Upper lobe of left lung (tissue), 6 donors: ENCODE results near the gene BSCL2. TPM values are rescaled to one million over a fixed set of nuclear protein-coding genes. Genes with fewer than 3 reads are reported as not detected.

ENCODE experiments used
- ATAC-seq, 2 donors: fragments of 200-7000 bp; cut with Tn5 transposase; one replicate each; pipeline ENCODE4 v1.9.1; 2022; ENCODE audit warnings: mild to moderate bottlenecking in 2 of 2, moderate library complexity in 2 of 2; ENCODE audit not compliant: low FRiP score in 2 of 2
- DNase-seq, 2 donors: peaks; one replicate each; pipeline ENCODE4 v3.0.0-alpha.2; 2019 to 2020
- H3K27ac ChIP-seq, 4 donors: fragments of 200-600 bp; sonication (generic); one replicate each; pipeline ENCODE4 v1.5.1; 2016 to 2019
- H3K27me3 ChIP-seq, 4 donors: fragments of 200-600 bp; sonication (generic); one replicate each; pipeline ENCODE4 v1.5.1; 2017 to 2019
- H3K36me3 ChIP-seq, 4 donors: fragments of 200-600 bp; sonication (generic); one replicate each; pipeline ENCODE4 v1.5.1; 2016 to 2019
- H3K4me1 ChIP-seq, 4 donors: fragments of 200-600 bp; sonication (generic); one replicate each; pipeline ENCODE4 v1.5.1; 2018 to 2019
- H3K4me3 ChIP-seq, 4 donors: fragments of 200-600 bp; sonication (generic); one replicate each; pipeline ENCODE4 v1.5.1; 2017 to 2019; ENCODE audit warnings: mild to moderate bottlenecking in 2 of 4, moderate library complexity in 1 of 4
- H3K9me3 ChIP-seq, 4 donors: fragments of 200-600 bp; sonication (generic); one replicate each; pipeline ENCODE4 v1.5.1; 2018 to 2019
- EP300 ChIP-seq, 4 donors: sonication (generic); formaldehyde crosslinking; IDR thresholded peaks; one replicate each; pipeline ENCODE4 v1.5.1; 2017; ENCODE audit warnings: antibody characterized with exemption in 4 of 4, control low read depth in 2 of 4
- POLR2A ChIP-seq, 4 donors: fragments of 450-650 bp; IDR thresholded peaks; one replicate each; pipeline ENCODE4 v1.5.1; 2016 to 2017; ENCODE audit warnings: antibody characterized with exemption in 4 of 4, mild to moderate bottlenecking in 2 of 4
- POLR2AphosphoS5 ChIP-seq, 2 donors: sonication (generic); formaldehyde crosslinking; IDR thresholded peaks; one replicate each; pipeline ENCODE4 v1.5.1; 2017; ENCODE audit warnings: antibody characterized with exemption in 2 of 2
- WGBS, 2 donors: methylation state at CpG; one replicate each; pipeline ENCODE4 v1.1.5; 2017 to 2018; 5-methylcytosine and 5-hydroxymethylcytosine counted together
- total RNA-seq, 6 donors: library from RNA; depleted of rRNA in 4 of 6; stranded (reverse); fragments of >200 nt in 4 of 6; gene quantifications; one replicate each; pipeline versions ENCODE4 v1.1.0 to v1.2.1, GENCODE V29; 2016 to 2021
- TF ChIP-seq, protein P1 (sequence below), 6 experiments: fragments of 450-650 bp in 4 of 6; fragments of 200-600 bp in 2 of 6; sonication (generic) in 2 of 6; IDR thresholded peaks; one replicate each; pipeline ENCODE4 v1.5.1; 2016 to 2019; ENCODE audit warnings: antibody characterized with exemption in 6 of 6
- donor health status: DM: no; HTN: no; CAD: no; lungs with moderate emphysema.
- donor health status: DM: no; HTN: yes; CAD: no; lungs with severe emphysema.

The BSCL2 gene
- total RNA-seq, 6 donors from 2014 or later, result 75.5 to 198 (median 87.5) TPM

DNA sequence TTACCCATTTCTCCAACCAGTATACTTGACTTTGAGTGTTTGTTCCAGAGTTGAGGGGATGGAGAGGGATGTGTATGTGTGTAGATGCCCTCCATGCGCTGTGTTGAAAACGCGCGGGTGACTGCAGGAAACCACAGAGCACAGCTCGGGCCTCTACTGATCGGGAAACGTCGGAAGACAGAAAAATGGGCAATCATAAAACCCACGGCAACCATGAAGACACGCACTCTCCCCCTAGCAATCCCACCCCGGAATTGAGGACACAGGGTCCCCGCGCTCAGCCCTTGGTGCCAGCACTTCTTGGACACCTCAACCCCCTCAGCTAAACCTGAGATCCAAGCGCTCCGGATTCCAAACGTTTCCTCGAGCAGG is 36.0 kb downstream of the BSCL2 start:
- H3K27ac ChIP-seq, result peak overlapping the region; percentile 84 to 92 (median 90)
- no peaks in the 10 kb centered on the region for H3K27me3 ChIP-seq
- no peaks in the 10 kb centered on the region for H3K9me3 ChIP-seq
- DNase-seq (no peak), ATAC-seq (peak; percentile 59 to 67)
- 0 to 1% methylated on average over 13 to 15 of the region's 17 CpGs for WGBS, 2 donors
- H3K36me3 ChIP-seq, result peaks cover 8 to 31% (median 10%) of the 10 kb centered on the region in 4 donors
- H3K4me1 ChIP-seq, result peaks cover 32 to 48% (median 38%) of the 10 kb centered on the region in 4 donors
- peak overlapping the region; percentile 37 to 89 (median 77) for H3K4me3 ChIP-seq
- TF ChIP-seq POLR2A (IDR thresholded peaks at IDR 0.05) (no peak), POLR2AphosphoS5 (IDR thresholded peaks at IDR 0.05) (no peak), EP300 (IDR thresholded peaks at IDR 0.05) (no peak)
- TF ChIP-seq, protein P1, sequence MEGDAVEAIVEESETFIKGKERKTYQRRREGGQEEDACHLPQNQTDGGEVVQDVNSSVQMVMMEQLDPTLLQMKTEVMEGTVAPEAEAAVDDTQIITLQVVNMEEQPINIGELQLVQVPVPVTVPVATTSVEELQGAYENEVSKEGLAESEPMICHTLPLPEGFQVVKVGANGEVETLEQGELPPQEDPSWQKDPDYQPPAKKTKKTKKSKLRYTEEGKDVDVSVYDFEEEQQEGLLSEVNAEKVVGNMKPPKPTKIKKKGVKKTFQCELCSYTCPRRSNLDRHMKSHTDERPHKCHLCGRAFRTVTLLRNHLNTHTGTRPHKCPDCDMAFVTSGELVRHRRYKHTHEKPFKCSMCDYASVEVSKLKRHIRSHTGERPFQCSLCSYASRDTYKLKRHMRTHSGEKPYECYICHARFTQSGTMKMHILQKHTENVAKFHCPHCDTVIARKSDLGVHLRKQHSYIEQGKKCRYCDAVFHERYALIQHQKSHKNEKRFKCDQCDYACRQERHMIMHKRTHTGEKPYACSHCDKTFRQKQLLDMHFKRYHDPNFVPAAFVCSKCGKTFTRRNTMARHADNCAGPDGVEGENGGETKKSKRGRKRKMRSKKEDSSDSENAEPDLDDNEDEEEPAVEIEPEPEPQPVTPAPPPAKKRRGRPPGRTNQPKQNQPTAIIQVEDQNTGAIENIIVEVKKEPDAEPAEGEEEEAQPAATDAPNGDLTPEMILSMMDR (IDR thresholded peaks at IDR 0.05), result no peak

DNA sequence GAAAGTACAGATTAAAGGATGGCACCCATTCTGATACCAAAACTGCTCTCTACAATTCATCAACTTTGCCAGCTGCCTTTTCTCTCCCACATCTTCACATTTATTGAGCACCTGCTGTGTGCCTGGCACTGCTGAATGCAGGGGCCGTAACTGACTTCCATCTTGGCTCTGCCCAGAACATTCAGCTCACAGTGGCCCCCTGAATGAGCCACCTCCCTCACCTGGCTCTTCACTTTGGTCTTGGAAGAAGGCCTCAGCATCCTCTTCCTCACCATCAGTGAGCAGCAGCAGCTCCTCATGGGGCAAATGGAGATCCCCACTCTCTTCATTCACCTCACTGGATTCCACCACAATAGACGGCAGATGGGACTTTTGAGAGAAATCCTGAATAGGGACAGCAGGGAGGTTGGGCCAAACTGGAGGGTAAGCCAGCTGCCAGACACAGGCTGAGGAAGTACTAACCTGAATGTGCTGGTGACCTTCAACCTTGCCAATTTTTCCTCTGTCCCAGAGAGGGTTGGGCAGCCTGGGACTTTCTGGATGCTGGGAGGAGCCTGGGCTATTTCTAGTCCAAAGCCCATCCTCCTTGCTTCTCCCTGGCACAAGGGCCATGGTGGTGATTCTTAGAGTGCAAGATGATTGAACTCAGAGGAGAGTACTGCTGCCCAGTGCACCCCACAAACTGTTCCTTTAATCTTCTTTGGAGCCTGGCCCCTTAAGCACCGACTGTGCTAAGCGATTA is 37.6 kb downstream of the BSCL2 start:
- 78 to 89% methylated on average over 3 to 4 of the region's 4 CpGs for WGBS, 2 donors
- ATAC-seq, result no peak

DNA sequence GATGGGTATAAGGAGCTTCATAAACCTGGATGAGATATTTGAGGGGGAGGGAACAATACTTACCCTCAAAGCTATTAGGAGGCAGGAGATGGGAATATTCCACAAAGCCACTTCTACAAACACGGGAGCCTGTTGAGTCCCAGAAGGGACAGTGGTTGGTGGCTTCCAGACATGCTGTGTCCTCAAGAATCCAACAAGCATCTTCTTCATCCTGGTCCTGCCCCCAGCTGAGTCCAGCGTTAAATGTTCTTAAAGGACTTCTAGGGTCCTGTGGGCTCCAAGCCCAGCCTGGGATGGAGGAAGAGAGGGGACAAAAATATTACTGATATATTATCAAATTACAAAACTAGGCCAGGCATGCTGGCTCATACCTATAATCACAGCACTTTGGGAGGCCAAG is 39.8 kb downstream of the BSCL2 start:
- WGBS, 2 donors, result 82 to 86% methylated on average over 2 of the region's 2 CpGs
- peaks cover 34 to 55% (median 40%) of the 10 kb centered on the region in 4 donors for H3K4me1 ChIP-seq
- TF ChIP-seq POLR2A (IDR thresholded peaks at IDR 0.05) (no peak), POLR2AphosphoS5 (IDR thresholded peaks at IDR 0.05) (no peak), EP300 (IDR thresholded peaks at IDR 0.05) (no peak)
- TF ChIP-seq, protein P1 (IDR thresholded peaks at IDR 0.05), result no peak

More for the DNA sequence above, 37.6 kb downstream of the BSCL2 start:
- DNase-seq, result no peak
- H3K36me3 ChIP-seq, result peaks cover 3 to 18% (median 6%) of the 10 kb centered on the region in 4 donors
- no peaks in the 10 kb centered on the region for H3K27me3 ChIP-seq
- H3K4me3 ChIP-seq, result no peak overlapping the region
- H3K4me1 ChIP-seq, result peaks cover 35 to 55% (median 42%) of the 10 kb centered on the region in 4 donors
- no peaks in the 10 kb centered on the region for H3K9me3 ChIP-seq
- TF ChIP-seq EP300 (IDR thresholded peaks at IDR 0.05), result no peak
- TF ChIP-seq, protein P1 (IDR thresholded peaks at IDR 0.05), result no peak
- no peak for TF ChIP-seq POLR2AphosphoS5 (IDR thresholded peaks at IDR 0.05)
- no peak for TF ChIP-seq POLR2A (IDR thresholded peaks at IDR 0.05)
- H3K27ac ChIP-seq, result peak overlapping the region in 1 of 4 donors; percentile 7

DNA sequence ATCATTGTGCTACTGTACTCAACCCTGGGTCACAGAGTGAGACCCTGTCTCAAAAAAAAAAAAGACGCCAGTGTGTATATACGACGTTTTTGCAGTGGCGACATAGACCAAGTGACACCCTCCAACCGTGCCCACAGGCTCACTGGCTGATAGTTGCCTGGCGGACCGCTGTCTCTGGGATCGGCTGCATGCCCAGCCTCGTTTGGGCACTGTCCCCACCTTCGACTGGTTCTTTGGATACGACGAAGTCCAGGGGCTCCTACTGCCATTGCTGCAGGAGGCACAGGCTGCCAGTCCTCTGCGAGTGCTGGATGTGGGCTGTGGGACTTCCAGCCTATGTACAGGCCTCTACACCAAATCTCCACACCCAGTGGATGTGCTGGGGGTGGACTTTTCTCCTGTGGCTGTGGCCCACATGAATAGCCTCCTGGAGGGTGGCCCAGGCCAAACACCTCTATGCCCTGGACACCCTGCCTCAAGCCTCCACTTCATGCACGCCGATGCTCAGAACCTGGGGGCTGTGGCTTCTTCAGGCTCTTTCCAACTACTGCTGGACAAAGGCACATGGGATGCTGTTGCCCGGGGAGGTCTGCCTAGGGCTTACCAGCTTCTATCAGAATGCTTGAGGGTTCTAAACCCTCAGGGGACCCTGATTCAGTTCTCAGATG is 40.8 kb downstream of the BSCL2 start:
- Histone ChIP-seq H3K36me3 (peaks cover 3 to 23% (median 13%) of the 10 kb centered on the region in 4 donors), H3K4me1 (peaks cover 31 to 49% (median 37%) of the 10 kb centered on the region in 4 donors), H3K4me3 (peak overlapping the region in 3 of 4 donors; percentile 60 to 95 (median 84)), H3K27me3 (no peaks in the 10 kb centered on the region), H3K27ac (peak overlapping the region; percentile 77 to 97 (median 90)), H3K9me3 (no peaks in the 10 kb centered on the region)
- WGBS, 2 donors, result 55 to 57% methylated on average over 14 to 16 of the region's 16 CpGs
- DNase-seq (no peak), ATAC-seq (no peak)
- no peak for TF ChIP-seq EP300 (IDR thresholded peaks at IDR 0.05)

More for the DNA sequence above, 39.8 kb downstream of the BSCL2 start:
- Histone ChIP-seq H3K27ac (no peak overlapping the region), H3K36me3 (peaks cover 3 to 13% (median 8%) of the 10 kb centered on the region in 4 donors), H3K9me3 (no peaks in the 10 kb centered on the region), H3K4me3 (peak overlapping the region in 1 of 4 donors; percentile 60), H3K27me3 (no peaks in the 10 kb centered on the region)
- no peak for ATAC-seq
- no peak for DNase-seq

DNA sequence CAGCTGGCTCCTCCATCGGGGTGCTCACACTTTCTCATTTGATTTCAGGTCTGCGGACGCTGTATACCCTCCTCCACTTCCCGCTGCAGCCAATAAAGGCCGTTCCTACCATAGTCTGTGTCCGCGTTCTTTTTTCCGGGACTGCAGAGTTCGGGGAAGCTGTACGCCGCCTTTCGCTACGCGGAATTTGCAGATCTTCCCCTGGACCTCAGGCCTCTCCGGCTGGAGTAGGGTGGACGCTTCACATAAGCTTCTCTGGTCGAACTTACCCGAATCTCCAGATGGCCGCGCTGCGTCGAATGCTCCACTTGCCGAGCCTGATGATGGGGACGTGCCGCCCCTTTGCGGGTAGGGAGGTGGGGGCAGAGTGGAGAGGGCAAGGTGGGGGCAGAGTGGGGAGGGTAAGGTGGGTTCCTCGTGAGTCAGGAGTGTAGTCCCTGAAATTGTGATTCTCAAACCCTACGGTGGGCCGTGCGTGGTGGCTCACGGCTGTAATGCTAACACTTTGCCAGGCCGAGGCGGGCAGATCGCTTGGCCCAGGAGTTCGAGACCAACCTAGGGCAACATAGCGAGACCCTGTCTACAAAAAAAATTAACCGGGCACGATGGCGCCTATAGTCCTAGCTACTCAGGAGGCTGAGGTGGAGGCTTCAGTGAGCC is 41.5 kb downstream of the BSCL2 start:
- Histone ChIP-seq H3K27ac (peak overlapping the region; percentile 77 to 97 (median 90)), H3K4me1 (peaks cover 28 to 44% (median 34%) of the 10 kb centered on the region in 4 donors), H3K4me3 (peak overlapping the region; percentile 14 to 95 (median 72)), H3K27me3 (no peaks in the 10 kb centered on the region), H3K36me3 (peaks cover 3 to 24% (median 13%) of the 10 kb centered on the region in 4 donors), H3K9me3 (no peaks in the 10 kb centered on the region)
- WGBS, 2 donors, result 3 to 8% methylated on average over 16 to 39 of the region's 39 CpGs
- TF ChIP-seq EP300 (IDR thresholded peaks at IDR 0.05), result no peak
- TF ChIP-seq POLR2AphosphoS5 (IDR thresholded peaks at IDR 0.05), result no peak
- no peak for TF ChIP-seq POLR2A (IDR thresholded peaks at IDR 0.05)
- TF ChIP-seq, protein P1 (IDR thresholded peaks at IDR 0.05), result no peak
- ATAC-seq (peak; percentile 72 to 78), DNase-seq (peak in 1 of 2 donors; percentile 46)
